ENCODE data around the gene CD63.

The CD63 gene

GRCh38 chr12:55696141-55696540 is 32.7 kb downstream of the CD63 start:
- H2AFZ ChIP-seq (ENCODE audit: low read length): no peak overlapping the region
- no peak for DNase-seq
- no peak overlapping the region for H3K27ac ChIP-seq (ENCODE audit: low read length)
- no peak overlapping the region for H3K4me2 ChIP-seq (ENCODE audit: low read depth, low read length)
- no peaks in the 10 kb centered on the region for H3K9me2 ChIP-seq (replicated peaks; ENCODE audit: insufficient read depth, low read length)
- no peaks in the 10 kb centered on the region for H3K79me2 ChIP-seq (ENCODE audit: low read length)
- H3K4me3 ChIP-seq (ENCODE audit: low read length): no peak overlapping the region
- no peaks in the 10 kb centered on the region for H4K20me1 ChIP-seq (ENCODE audit: insufficient read depth, low read length)
- no peaks in the 10 kb centered on the region for H3F3A ChIP-seq (ENCODE audit: insufficient read depth, low read length)
- no peaks in the 10 kb centered on the region for H3K9me3 ChIP-seq (replicated peaks; ENCODE audit: insufficient read depth, low read length)
- no peaks in the 10 kb centered on the region for H3K4me1 ChIP-seq (ENCODE audit: low read length)
- no peak overlapping the region for H3K9ac ChIP-seq (ENCODE audit: low read length)
- H3K27me3 ChIP-seq (replicated peaks; ENCODE audit: insufficient read depth, low read length): no peaks in the 10 kb centered on the region; the same call in 1 of the 2 replicates
- TF ChIP-seq EZH2 (optimal IDR thresholded peaks at IDR 0.05; ENCODE audit: low read depth, low read length): no peak
- H3K36me3 ChIP-seq (replicated peaks; ENCODE audit: insufficient read depth, low read length): no peaks in the 10 kb centered on the region

DNA sequence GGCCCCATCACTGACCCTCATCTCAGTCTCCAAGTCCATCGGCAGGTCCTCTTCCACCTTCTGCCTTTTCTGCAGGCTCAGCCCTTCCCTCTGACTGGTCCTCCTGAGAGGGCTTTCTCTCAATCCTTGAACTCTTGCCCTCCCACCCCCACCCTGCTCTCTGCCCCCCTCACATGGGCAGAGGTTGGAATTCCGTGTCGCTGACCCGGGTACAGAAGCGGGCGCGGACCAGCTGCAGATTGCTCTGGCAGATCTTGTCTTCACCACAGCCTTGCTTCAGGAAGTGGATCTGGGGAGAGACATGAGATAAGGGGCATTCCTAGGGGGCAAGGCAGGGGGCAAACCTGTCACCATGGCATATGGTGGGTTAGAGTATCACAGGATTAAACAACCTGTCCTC is 33.5 kb downstream of the CD63 start:
- Histone ChIP-seq H3K27ac (ENCODE audit: low read length) (no peak overlapping the region), H2AFZ (ENCODE audit: low read length) (no peak overlapping the region), H3K4me1 (ENCODE audit: low read length) (no peaks in the 10 kb centered on the region), H3K9ac (ENCODE audit: low read length) (no peak overlapping the region), H3K4me3 (ENCODE audit: low read length) (no peak overlapping the region), H3K4me2 (ENCODE audit: low read depth, low read length) (no peak overlapping the region), H3K9me3 (replicated peaks; ENCODE audit: insufficient read depth, low read length) (no peaks in the 10 kb centered on the region), H3K9me2 (replicated peaks; ENCODE audit: insufficient read depth, low read length) (no peaks in the 10 kb centered on the region), H4K20me1 (ENCODE audit: insufficient read depth, low read length) (no peaks in the 10 kb centered on the region), H3F3A (ENCODE audit: insufficient read depth, low read length) (no peaks in the 10 kb centered on the region), H3K79me2 (ENCODE audit: low read length) (no peaks in the 10 kb centered on the region), H3K27me3 (replicated peaks; ENCODE audit: insufficient read depth, low read length) (no peaks in the 10 kb centered on the region; the same call in 1 of the 2 replicates), H3K36me3 (replicated peaks; ENCODE audit: insufficient read depth, low read length) (no peaks in the 10 kb centered on the region)
- TF ChIP-seq EZH2 (optimal IDR thresholded peaks at IDR 0.05; ENCODE audit: low read depth, low read length): no peak
- TF ChIP-seq, protein P1, sequence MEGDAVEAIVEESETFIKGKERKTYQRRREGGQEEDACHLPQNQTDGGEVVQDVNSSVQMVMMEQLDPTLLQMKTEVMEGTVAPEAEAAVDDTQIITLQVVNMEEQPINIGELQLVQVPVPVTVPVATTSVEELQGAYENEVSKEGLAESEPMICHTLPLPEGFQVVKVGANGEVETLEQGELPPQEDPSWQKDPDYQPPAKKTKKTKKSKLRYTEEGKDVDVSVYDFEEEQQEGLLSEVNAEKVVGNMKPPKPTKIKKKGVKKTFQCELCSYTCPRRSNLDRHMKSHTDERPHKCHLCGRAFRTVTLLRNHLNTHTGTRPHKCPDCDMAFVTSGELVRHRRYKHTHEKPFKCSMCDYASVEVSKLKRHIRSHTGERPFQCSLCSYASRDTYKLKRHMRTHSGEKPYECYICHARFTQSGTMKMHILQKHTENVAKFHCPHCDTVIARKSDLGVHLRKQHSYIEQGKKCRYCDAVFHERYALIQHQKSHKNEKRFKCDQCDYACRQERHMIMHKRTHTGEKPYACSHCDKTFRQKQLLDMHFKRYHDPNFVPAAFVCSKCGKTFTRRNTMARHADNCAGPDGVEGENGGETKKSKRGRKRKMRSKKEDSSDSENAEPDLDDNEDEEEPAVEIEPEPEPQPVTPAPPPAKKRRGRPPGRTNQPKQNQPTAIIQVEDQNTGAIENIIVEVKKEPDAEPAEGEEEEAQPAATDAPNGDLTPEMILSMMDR (IDR thresholded peaks at IDR 0.05; ENCODE audit: low read length): no peak
- TF ChIP-seq EZH2phosphoT487 (IDR thresholded peaks at IDR 0.05; ENCODE audit: low read length): no peak
- DNase-seq: no peak

- H3K27ac ChIP-seq (ENCODE audit: low read length): no peak overlapping the region
- H3K36me3 ChIP-seq (replicated peaks; ENCODE audit: insufficient read depth, low read length): no peaks in the 10 kb centered on the region
- TF ChIP-seq EZH2phosphoT487 (IDR thresholded peaks at IDR 0.05; ENCODE audit: low read length): no peak
- TF ChIP-seq, protein P1 (IDR thresholded peaks at IDR 0.05; ENCODE audit: low read length): no peak
- no peak for TF ChIP-seq EZH2 (optimal IDR thresholded peaks at IDR 0.05; ENCODE audit: low read depth, low read length)
These were observed 34.2 kb downstream of the CD63 start for GRCh38 chr12:55694651-55695050.

DNA sequence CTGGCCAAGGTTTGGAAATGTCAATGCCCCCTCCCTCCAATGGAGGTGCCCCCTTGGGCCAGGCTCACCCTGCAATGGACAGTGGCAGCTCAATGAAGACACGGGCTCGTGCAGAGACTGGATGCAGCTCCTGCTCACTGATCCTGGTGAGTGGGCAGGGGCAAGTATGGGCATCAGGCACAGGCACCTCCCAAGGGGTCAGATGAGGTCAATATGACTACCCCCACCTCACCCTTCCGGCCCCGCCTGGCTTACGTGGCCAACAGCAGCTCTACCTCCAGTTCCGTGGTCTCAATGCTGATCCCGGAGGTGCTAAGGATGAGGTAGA is 34.7 kb downstream of the CD63 start:
- H3K4me3 ChIP-seq (ENCODE audit: low read length): no peak overlapping the region
- no peaks in the 10 kb centered on the region for H3K9me2 ChIP-seq (replicated peaks; ENCODE audit: insufficient read depth, low read length)
- H3K9me3 ChIP-seq (replicated peaks; ENCODE audit: insufficient read depth, low read length): no peaks in the 10 kb centered on the region
- H3K27me3 ChIP-seq (replicated peaks; ENCODE audit: insufficient read depth, low read length): no peaks in the 10 kb centered on the region; the same call in 1 of the 2 replicates
- H3K27ac ChIP-seq (ENCODE audit: low read length): no peak overlapping the region
- H3K4me2 ChIP-seq (ENCODE audit: low read depth, low read length): no peak overlapping the region
- no peak for TF ChIP-seq EZH2phosphoT487 (IDR thresholded peaks at IDR 0.05; ENCODE audit: low read length)
- TF ChIP-seq, protein P1 (IDR thresholded peaks at IDR 0.05; ENCODE audit: low read length): no peak
- no peak for TF ChIP-seq EZH2 (optimal IDR thresholded peaks at IDR 0.05; ENCODE audit: low read depth, low read length)
- no peaks in the 10 kb centered on the region for H3F3A ChIP-seq (ENCODE audit: insufficient read depth, low read length)
- H4K20me1 ChIP-seq (ENCODE audit: insufficient read depth, low read length): no peaks in the 10 kb centered on the region
- no peaks in the 10 kb centered on the region for H3K79me2 ChIP-seq (ENCODE audit: low read length)
- no peak overlapping the region for H3K9ac ChIP-seq (ENCODE audit: low read length)
- no peak overlapping the region for H2AFZ ChIP-seq (ENCODE audit: low read length)
- no peak for DNase-seq
- no peaks in the 10 kb centered on the region for H3K36me3 ChIP-seq (replicated peaks; ENCODE audit: insufficient read depth, low read length)
- no peaks in the 10 kb centered on the region for H3K4me1 ChIP-seq (ENCODE audit: low read length)

More at GRCh38 chr12:55694651-55695050, 34.2 kb downstream of the CD63 start:
- no peak overlapping the region for H3K4me2 ChIP-seq (ENCODE audit: low read depth, low read length)
- no peak for DNase-seq
- no peaks in the 10 kb centered on the region for H3F3A ChIP-seq (ENCODE audit: insufficient read depth, low read length)
- H2AFZ ChIP-seq (ENCODE audit: low read length): no peak overlapping the region
- H3K9me2 ChIP-seq (replicated peaks; ENCODE audit: insufficient read depth, low read length): no peaks in the 10 kb centered on the region
- H4K20me1 ChIP-seq (ENCODE audit: insufficient read depth, low read length): no peaks in the 10 kb centered on the region
- H3K27me3 ChIP-seq (replicated peaks; ENCODE audit: insufficient read depth, low read length): no peaks in the 10 kb centered on the region; the same call in 1 of the 2 replicates
- no peaks in the 10 kb centered on the region for H3K79me2 ChIP-seq (ENCODE audit: low read length)
- H3K4me1 ChIP-seq (ENCODE audit: low read length): no peaks in the 10 kb centered on the region
- H3K9ac ChIP-seq (ENCODE audit: low read length): no peak overlapping the region
- H3K4me3 ChIP-seq (ENCODE audit: low read length): no peak overlapping the region
- H3K9me3 ChIP-seq (replicated peaks; ENCODE audit: insufficient read depth, low read length): no peaks in the 10 kb centered on the region

All from MM.1S (cell line).